A549 (cell line): Measurements from ENCODE around the gene NRXN3. TPM values are rescaled to one million over a fixed set of nuclear protein-coding genes. Genes with fewer than 3 reads are reported as not detected.

Experiments used
- ATAC-seq, 2 experiments: fragments of 200-7000 bp in 1 of 2; fragments of >200 bp in 1 of 2; cut with Nextera tagmentation in 1 of 2; cut with Tn5 transposase in 1 of 2; 3 replicates each; pipeline versions ENCODE4 v1.8.0 to v1.9.1; 2018 to 2020; ENCODE audit warnings: mild to moderate bottlenecking in 1 of 2, moderate library complexity in 1 of 2
- CTCF ChIA-PET: fragments of 300-600 bp; sonication (Branson Sonifier 250); formaldehyde crosslinking; extraction: SDS; loops from one replicate; lab custom pipeline; 2021; ENCODE audit warnings: antibody characterized with exemption, inconsistent platforms; lab: Yijun Ruan, JAX
- POLR2A ChIA-PET: fragments of 350-600 bp; formaldehyde crosslinking; extraction: SDS; loops from one replicate; lab custom pipeline; 2021; ENCODE audit warnings: antibody characterized with exemption, inconsistent platforms; lab: Yijun Ruan, JAX
- DNase-seq, 2 experiments: peaks; one replicate each; pipeline versions ENCODE4 v3.0.0 to v3.0.0-alpha.2; 2011 to 2016; ENCODE audit warnings: low read depth in 1 of 2, low spot score in 1 of 2
- FAIRE-seq: peaks from 2 replicates; lab custom pipeline; 2011; peaks lifted over from hg19 to GRCh38; lab: Jason Lieb, UNC
- H3K27ac ChIP-seq, 2 experiments: fragments of >200 bp; sonication (Bioruptor Twin); formaldehyde crosslinking; 3 replicates each; pipeline ENCODE4 v1.5.1; 2016 to 2017
- H3K4me1 ChIP-seq: fragments of >200 bp; sonication (Bioruptor Twin); formaldehyde crosslinking; 3 replicates; pipeline ENCODE4 v1.6.1; 2016
- H3K4me2 ChIP-seq: fragments of >200 bp; sonication (Bioruptor Twin); formaldehyde crosslinking; 3 replicates; pipeline ENCODE4 v1.6.1; 2016
- H3K4me3 ChIP-seq: fragments of >200 bp; sonication (Bioruptor Twin); formaldehyde crosslinking; 3 replicates; pipeline ENCODE4 v1.5.1; 2016
- H3K9me3 ChIP-seq: fragments of >200 bp; sonication (Bioruptor Twin); formaldehyde crosslinking; 3 replicates; pipeline ENCODE4 v1.6.1; 2016
- CBX2 ChIP-seq: fragments of 200-600 bp; sonication (generic); IDR thresholded peaks from 2 replicates; pipeline ENCODE4 v1.6.1; 2016; ENCODE audit warnings: low read depth, mild to moderate bottlenecking, borderline replicate concordance
- EHMT2 ChIP-seq: fragments of 200-600 bp; sonication (generic); IDR thresholded peaks from 2 replicates; pipeline ENCODE4 v1.6.1; 2016; ENCODE audit warnings: antibody characterized with exemption, low read depth, mild to moderate bottlenecking, moderate library complexity
- EP300 ChIP-seq, 2 experiments: fragments of >200 bp; sonication (Bioruptor Twin); formaldehyde crosslinking; IDR thresholded peaks; 2 replicates in 1 of 2; 3 replicates in 1 of 2; pipeline ENCODE4 v1.6.1; 2016 to 2017
- FOXS1 ChIP-seq: fragments of 250-450 bp; sonication (Bioruptor Pico); IDR thresholded peaks from 2 replicates; pipeline ENCODE4 v1.5.0; 2020; ENCODE audit warnings: mild to moderate bottlenecking, moderate library complexity
- GATA3 ChIP-seq: IDR thresholded peaks from 2 replicates; pipeline ENCODE4 v1.6.1; 2012; ENCODE audit warnings: borderline replicate concordance
- HOXB13 ChIP-seq: fragments of 250-450 bp; sonication (Bioruptor Pico); IDR thresholded peaks from 2 replicates; pipeline ENCODE4 v1.5.0; 2020; ENCODE audit warnings: low read depth, mild to moderate bottlenecking, moderate library complexity
- HOXB5 ChIP-seq: fragments of 250-450 bp; sonication (Bioruptor Pico); IDR thresholded peaks from 2 replicates; pipeline ENCODE4 v1.5.0; 2020; ENCODE audit warnings: mild to moderate bottlenecking, moderate library complexity
- JUN ChIP-seq, 2 experiments: fragments of >200 bp; sonication (Bioruptor Twin); formaldehyde crosslinking; IDR thresholded peaks; 2 replicates in 1 of 2; 3 replicates in 1 of 2; pipeline ENCODE4 v1.6.1; 2016 to 2017
- JUNB ChIP-seq: fragments of >200 bp; sonication (Bioruptor Twin); formaldehyde crosslinking; IDR thresholded peaks from 2 replicates; pipeline ENCODE4 v1.6.1; 2016
- MAZ ChIP-seq: fragments of 150-350 bp; IDR thresholded peaks from 2 replicates; pipeline ENCODE4 v1.6.1; 2014; ENCODE audit warnings: antibody characterized with exemption, low read depth, low read length, borderline replicate concordance
- NFE2L2 ChIP-seq: fragments of 150-350 bp; conservative IDR thresholded peaks from 2 replicates; pipeline ENCODE4 v1.6.1; 2014; ENCODE audit warnings: low read length
- NR3C1 ChIP-seq: fragments of >200 bp; sonication (Bioruptor Twin); formaldehyde crosslinking; IDR thresholded peaks from 3 replicates; pipeline ENCODE4 v1.6.1; 2017
- SMC3 ChIP-seq: fragments of >200 bp; sonication (Bioruptor Twin); formaldehyde crosslinking; IDR thresholded peaks from 3 replicates; pipeline ENCODE4 v1.6.1; 2018; ENCODE audit warnings: inconsistent platforms
- ZC3H11A ChIP-seq: fragments of 450-650 bp; IDR thresholded peaks from 2 replicates; pipeline ENCODE4 v1.6.1; 2014; ENCODE audit warnings: antibody characterized with exemption, mild to moderate bottlenecking
- ZNF302 ChIP-seq: fragments of 250-450 bp; sonication (Bioruptor Pico); IDR thresholded peaks from 2 replicates; pipeline ENCODE4 v1.9.0; 2021; ENCODE audit warnings: inconsistent platforms, mild to moderate bottlenecking, moderate library complexity
- ZSCAN20 ChIP-seq: fragments of 250-450 bp; sonication (Bioruptor Pico); IDR thresholded peaks from 2 replicates; pipeline ENCODE4 v1.8.0; 2022; ENCODE audit warnings: mild to moderate bottlenecking, moderate library complexity
- whole genome bisulfite sequencing: methylation state at CpG from one replicate; pipeline ENCODE4 v1.1.6; 2017; ENCODE audit errors: missing lambda C conversion rate; 5-methylcytosine and 5-hydroxymethylcytosine counted together
- polyA plus RNA-seq, 4 experiments: library from polyadenylated mRNA; depleted of rRNA in 3 of 4; stranded (reverse); fragments of >200 nt; fragmentation: RNase III in 1 of 4; extraction: RNeasy Plus Mini Kit Qiagen cat#74134 plus additional on column Dnase treatment in 1 of 4; gene quantifications; 2 replicates in 3 of 4; 3 replicates in 1 of 4; pipeline ENCODE4 v1.2.3, GENCODE V29; 2011 to 2017
- TF ChIP-seq, protein P1 (sequence below): fragments of >200 bp; sonication (Bioruptor Twin); formaldehyde crosslinking; IDR thresholded peaks from 3 replicates; pipeline ENCODE4 v1.6.1; 2016
- TF ChIP-seq, protein P2 (sequence below): fragments of >200 bp; sonication (Bioruptor Twin); formaldehyde crosslinking; IDR thresholded peaks from 3 replicates; pipeline ENCODE4 v1.5.1; 2016
- TF ChIP-seq, protein P3 (sequence below): fragments of 150-350 bp; IDR thresholded peaks from 2 replicates; pipeline ENCODE4 v1.6.1; 2014; ENCODE audit warnings: low read depth, mild to moderate bottlenecking, low read length

Gene NRXN3
- polyA plus RNA-seq, 2 of the 4 experiments (the other 2 are of a cell fraction): 0.62 to 2.3 TPM

DNA sequence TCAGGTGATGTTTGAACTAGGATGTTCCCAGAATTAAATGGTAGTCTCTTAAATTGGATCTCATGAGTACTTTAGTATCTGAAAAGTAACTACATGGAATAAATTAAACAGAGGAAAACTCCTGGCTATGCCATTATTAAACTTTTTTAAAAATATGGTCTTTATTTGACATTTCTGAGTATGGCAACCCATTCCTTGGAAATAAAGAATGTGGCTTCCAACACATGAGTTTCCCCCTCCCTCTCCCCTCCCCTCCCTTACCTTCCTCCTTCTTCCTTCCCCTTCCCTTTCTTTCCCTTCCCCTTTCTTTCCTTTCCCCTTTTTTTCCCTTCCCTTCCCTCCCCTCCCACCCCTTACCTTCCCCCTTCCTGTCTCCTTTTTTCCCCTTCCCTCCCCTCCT, 1100.9 kb downstream of the NRXN3 start:
- Histone ChIP-seq H3K4me1 (no peaks in the 10 kb centered on the region), H3K4me3 (no peak overlapping the region), H3K9me3 (no peaks in the 10 kb centered on the region), H3K27ac (no peak overlapping the region), H3K4me2 (no peak overlapping the region)
- CTCF ChIA-PET: no interaction called here
- FAIRE-seq (no peak), DNase-seq (no peak), ATAC-seq (no peak)
- no peak for TF ChIP-seq ZSCAN20 (CRISPR knock-in tag)
- TF ChIP-seq CBX2: no peak
- TF ChIP-seq, protein P1, sequence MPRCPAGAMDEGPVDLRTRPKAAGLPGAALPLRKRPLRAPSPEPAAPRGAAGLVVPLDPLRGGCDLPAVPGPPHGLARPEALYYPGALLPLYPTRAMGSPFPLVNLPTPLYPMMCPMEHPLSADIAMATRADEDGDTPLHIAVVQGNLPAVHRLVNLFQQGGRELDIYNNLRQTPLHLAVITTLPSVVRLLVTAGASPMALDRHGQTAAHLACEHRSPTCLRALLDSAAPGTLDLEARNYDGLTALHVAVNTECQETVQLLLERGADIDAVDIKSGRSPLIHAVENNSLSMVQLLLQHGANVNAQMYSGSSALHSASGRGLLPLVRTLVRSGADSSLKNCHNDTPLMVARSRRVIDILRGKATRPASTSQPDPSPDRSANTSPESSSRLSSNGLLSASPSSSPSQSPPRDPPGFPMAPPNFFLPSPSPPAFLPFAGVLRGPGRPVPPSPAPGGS: no peak
- no peak for TF ChIP-seq ZNF302 (CRISPR knock-in tag)
- TF ChIP-seq, protein P2, sequence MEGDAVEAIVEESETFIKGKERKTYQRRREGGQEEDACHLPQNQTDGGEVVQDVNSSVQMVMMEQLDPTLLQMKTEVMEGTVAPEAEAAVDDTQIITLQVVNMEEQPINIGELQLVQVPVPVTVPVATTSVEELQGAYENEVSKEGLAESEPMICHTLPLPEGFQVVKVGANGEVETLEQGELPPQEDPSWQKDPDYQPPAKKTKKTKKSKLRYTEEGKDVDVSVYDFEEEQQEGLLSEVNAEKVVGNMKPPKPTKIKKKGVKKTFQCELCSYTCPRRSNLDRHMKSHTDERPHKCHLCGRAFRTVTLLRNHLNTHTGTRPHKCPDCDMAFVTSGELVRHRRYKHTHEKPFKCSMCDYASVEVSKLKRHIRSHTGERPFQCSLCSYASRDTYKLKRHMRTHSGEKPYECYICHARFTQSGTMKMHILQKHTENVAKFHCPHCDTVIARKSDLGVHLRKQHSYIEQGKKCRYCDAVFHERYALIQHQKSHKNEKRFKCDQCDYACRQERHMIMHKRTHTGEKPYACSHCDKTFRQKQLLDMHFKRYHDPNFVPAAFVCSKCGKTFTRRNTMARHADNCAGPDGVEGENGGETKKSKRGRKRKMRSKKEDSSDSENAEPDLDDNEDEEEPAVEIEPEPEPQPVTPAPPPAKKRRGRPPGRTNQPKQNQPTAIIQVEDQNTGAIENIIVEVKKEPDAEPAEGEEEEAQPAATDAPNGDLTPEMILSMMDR: no peak
- TF ChIP-seq HOXB5: no peak
- TF ChIP-seq JUN (IDR thresholded peaks at IDR 0.05): no peak
- TF ChIP-seq MAZ: no peak
- no peak for TF ChIP-seq NR3C1
- no peak for TF ChIP-seq HOXB13
- POLR2A ChIA-PET: no interaction called here

DNA sequence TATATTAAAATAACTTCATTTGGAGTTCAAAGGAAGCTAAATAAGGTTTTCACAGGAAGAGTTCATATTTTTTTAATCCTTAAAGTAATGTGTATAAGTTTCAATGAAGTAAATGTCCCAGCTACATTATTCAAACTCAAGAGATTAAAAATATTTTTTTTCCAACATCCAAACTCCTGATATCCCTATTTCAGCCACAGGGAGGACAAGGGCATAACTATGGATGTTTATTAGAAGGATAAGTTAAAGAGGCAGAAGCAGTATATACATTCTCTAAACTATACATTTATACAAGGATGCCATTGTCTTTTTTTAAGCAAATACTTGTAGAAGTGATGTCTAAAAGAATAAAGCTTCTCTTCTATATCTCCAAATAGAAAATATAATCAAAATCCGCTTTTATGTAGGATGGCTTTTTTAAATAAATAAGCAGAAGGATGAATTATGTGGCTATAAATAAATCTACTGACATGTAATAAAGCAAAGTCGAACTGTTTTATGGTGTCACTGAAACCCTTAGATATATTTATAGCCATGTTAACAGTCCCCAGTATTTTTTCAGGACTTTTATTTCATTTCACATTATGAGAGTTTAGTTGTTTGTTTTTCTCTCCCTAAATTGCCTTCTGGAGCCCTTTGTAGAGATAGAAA, 1104.6 kb downstream of the NRXN3 start:
- TF ChIP-seq SMC3 (0 out of 3 replicates have a peak, but pooled peaks have one; percentile 8), EP300 (IDR thresholded peaks at IDR 0.05) (no peak), FOXS1 (CRISPR knock-in tag) (no peak)
- Histone ChIP-seq H3K27ac (no peak overlapping the region), H3K4me3 (no peak overlapping the region), H3K9me3 (no peaks in the 10 kb centered on the region), H3K4me1 (peaks cover 6% of the 10 kb centered on the region; the same call in 2 of the 3 replicates), H3K4me2 (no peak overlapping the region)
- ChIA-PET POLR2A (no interaction called here), CTCF (no interaction called here)
- DNase-seq (no peak), FAIRE-seq (no peak), ATAC-seq (no peak)
- WGBS: 20% methylated on average over 2 of the region's 2 CpGs

DNA sequence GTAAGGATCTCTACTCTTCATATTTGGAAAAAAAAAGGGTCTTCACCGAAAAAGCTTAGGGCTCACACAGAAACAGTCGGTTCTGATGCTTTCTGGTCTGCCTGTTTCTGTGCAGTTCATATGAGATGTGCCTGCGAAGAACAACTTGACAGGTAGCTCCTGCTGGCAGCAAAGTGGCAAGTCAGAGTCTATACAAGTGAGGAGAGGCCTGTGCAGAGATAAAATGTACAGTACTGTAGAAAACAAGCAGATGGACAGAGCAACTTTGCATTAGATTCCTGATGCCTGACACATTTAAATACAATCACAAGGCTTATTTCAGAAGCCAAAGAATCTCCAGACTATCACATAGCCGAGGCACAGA, 1105.1 kb downstream of the NRXN3 start:
- CTCF ChIA-PET: no interaction called here

More for the DNA sequence above, 1105.1 kb downstream of the NRXN3 start:
- Histone ChIP-seq H3K4me1 (peaks cover 6% of the 10 kb centered on the region; the same call in 2 of the 3 replicates), H3K4me3 (no peak overlapping the region), H3K27ac (no peak overlapping the region)
- no peak for DNase-seq
- TF ChIP-seq, protein P2: no peak
- TF ChIP-seq ZC3H11A: no peak
- TF ChIP-seq EHMT2: no peak
- no peak for TF ChIP-seq GATA3
- no peak for TF ChIP-seq NFE2L2
- TF ChIP-seq, protein P3, sequence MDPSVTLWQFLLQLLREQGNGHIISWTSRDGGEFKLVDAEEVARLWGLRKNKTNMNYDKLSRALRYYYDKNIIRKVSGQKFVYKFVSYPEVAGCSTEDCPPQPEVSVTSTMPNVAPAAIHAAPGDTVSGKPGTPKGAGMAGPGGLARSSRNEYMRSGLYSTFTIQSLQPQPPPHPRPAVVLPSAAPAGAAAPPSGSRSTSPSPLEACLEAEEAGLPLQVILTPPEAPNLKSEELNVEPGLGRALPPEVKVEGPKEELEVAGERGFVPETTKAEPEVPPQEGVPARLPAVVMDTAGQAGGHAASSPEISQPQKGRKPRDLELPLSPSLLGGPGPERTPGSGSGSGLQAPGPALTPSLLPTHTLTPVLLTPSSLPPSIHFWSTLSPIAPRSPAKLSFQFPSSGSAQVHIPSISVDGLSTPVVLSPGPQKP: no peak
- TF ChIP-seq ZSCAN20 (CRISPR knock-in tag): no peak
- no peak for TF ChIP-seq JUNB
- TF ChIP-seq, all 56 proteins: peak for 0
- POLR2A ChIA-PET: no interaction called here
- WGBS: 32% methylated on average over 4 of the region's 4 CpGs
- FAIRE-seq (no peak), ATAC-seq (no peak)
- Histone ChIP-seq H3K9me3 (no peaks in the 10 kb centered on the region), H3K4me2 (no peak overlapping the region)
